Spleen (tissue), 11 donors: ENCODE results near the gene ADAMTS14. TPM values are rescaled to one million over a fixed set of nuclear protein-coding genes. Genes with fewer than 3 reads are reported as not detected.

ENCODE experiments used
- DNase-seq: peaks from one replicate; pipeline ENCODE4 v3.0.0-alpha.2; 2020
- H3K27ac ChIP-seq, 8 donors: fragments of 200-600 bp; sonication (generic) in 7 of 8; 1 replicate in 4 of 8; 2 replicates in 4 of 8; pipeline versions ENCODE4 v1.5.0 to v1.8.0; 2016 to 2021; ENCODE audit warnings: inconsistent platforms in 4 of 8, mild to moderate bottlenecking in 4 of 8, moderate library complexity in 1 of 8
- H3K27me3 ChIP-seq, 7 donors: fragments of 200-600 bp; sonication (generic) in 6 of 7; replicated peaks in 1 of 7; 1 replicate in 4 of 7; 2 replicates in 3 of 7; pipeline versions ENCODE4 v1.5.0 to v1.8.0; 2016 to 2021; ENCODE audit warnings: inconsistent platforms in 3 of 7, mild to moderate bottlenecking in 1 of 7
- H3K36me3 ChIP-seq, 6 donors: fragments of 200-600 bp; sonication (generic) in 5 of 6; 1 replicate in 4 of 6; 2 replicates in 2 of 6; pipeline versions ENCODE4 v1.5.0 to v1.8.0; 2016 to 2021; ENCODE audit warnings: inconsistent platforms in 2 of 6
- H3K4me1 ChIP-seq, 6 donors: fragments of 200-600 bp; sonication (generic) in 5 of 6; 1 replicate in 3 of 6; 2 replicates in 3 of 6; pipeline versions ENCODE4 v1.5.0 to v1.8.0; 2016 to 2021; ENCODE audit warnings: inconsistent platforms in 3 of 6
- H3K4me3 ChIP-seq, 8 donors: fragments of 200-600 bp; sonication (generic) in 7 of 8; 1 replicate in 4 of 8; 2 replicates in 4 of 8; pipeline versions ENCODE4 v1.5.0 to v1.8.0; 2016 to 2021; ENCODE audit warnings: inconsistent platforms in 4 of 8, mild to moderate bottlenecking in 4 of 8, moderate library complexity in 2 of 8
- H3K9me3 ChIP-seq, 8 donors: fragments of 200-600 bp; sonication (generic) in 7 of 8; 1 replicate in 4 of 8; 2 replicates in 4 of 8; pipeline versions ENCODE4 v1.5.0 to v1.8.0; 2016 to 2021; ENCODE audit warnings: inconsistent platforms in 4 of 8
- CTCF ChIP-seq, 11 experiments: fragments of 200-600 bp in 7 of 11; fragments of 450-650 bp in 4 of 11; sonication (generic) in 4 of 11; IDR thresholded peaks in 8 of 11; conservative IDR thresholded peaks in 3 of 11; 1 replicate in 7 of 11; 2 replicates in 4 of 11; pipeline versions ENCODE4 v1.4.0 to v1.8.0; 2016 to 2021; ENCODE audit warnings: antibody characterized with exemption in 11 of 11, inconsistent platforms in 4 of 11, mild to moderate bottlenecking in 1 of 11
- POLR2A ChIP-seq, 3 donors: fragments of 450-650 bp; IDR thresholded peaks; one replicate each; pipeline ENCODE4 v1.5.1; 2017; ENCODE audit warnings: antibody characterized with exemption in 3 of 3, mild to moderate bottlenecking in 1 of 3
- POLR2AphosphoS5 ChIP-seq, 3 donors: sonication (generic); formaldehyde crosslinking; IDR thresholded peaks; one replicate each; pipeline ENCODE4 v1.5.1; 2017; ENCODE audit warnings: antibody characterized with exemption in 3 of 3
- WGBS, 5 donors: extraction: QIAGEN DNeasy Blood & Tissue Kit in 3 of 5; methylation state at CpG; one replicate each; pipeline versions ENCODE4 v1.1.5 to v1.1.7; 2013 to 2018; 5-methylcytosine and 5-hydroxymethylcytosine counted together
- intact Hi-C: fragments of 100-400 bp; cut with DNase I; formaldehyde crosslinking; loops from one replicate; pipeline ENCODE4 v1.15.0; 2023; ENCODE audit warnings: low total_unique reads
- polyA plus RNA-seq, 3 donors: library from polyadenylated mRNA; stranded (reverse); fragments of 200-250 nt; gene quantifications; one replicate each; pipeline ENCODE4 v1.2.1, GENCODE V29; 2013
- total RNA-seq, 7 donors: library from RNA; depleted of rRNA in 3 of 7; stranded (reverse); fragments of >200 nt in 3 of 7; fragmentation: NEBNext Ultra II Directional in 4 of 7; extraction: Animal tissue kit (Norgen Biotek cat#: 25700) in 4 of 7; gene quantifications; one replicate each; pipeline versions ENCODE4 v1.1.0 to v1.2.1, GENCODE V29; 2016 to 2021
- donor health status: healthy with polysubstance abuse.
- donor health status: DM: no; HTN: no; CAD: no; lungs with moderate emphysema.
- donor health status: DM: no; HTN: no; CAD: no.
- donor health status: Bipolar disorder and iron deficiency.
- donor health status: healthy.
- donor health status: DM: no; HTN: no; CAD: no.
- donor health status: DM: yes; HTN: yes; CAD: no.

The ADAMTS14 gene
- total and polyA plus RNA-seq, 10 donors: 0.09 to 1.2 (median 0.36) TPM

- peaks cover 0 to 31% (median 12%) of the 10 kb centered on the region in 6 donors for H3K4me1 ChIP-seq
- intact Hi-C loops: no loop called here
These were observed 3.3 kb downstream of the ADAMTS14 start for GRCh38 chr10:70675496-70676161.

GRCh38 chr10:70676511-70676910 is 4.2 kb downstream of the ADAMTS14 start:
- Histone ChIP-seq H3K4me1 (peaks cover 0 to 27% (median 12%) of the 10 kb centered on the region in 6 donors), H3K9me3 (no peaks in the 10 kb centered on the region), H3K27me3 (peaks cover 0 to 42% (median 23%) of the 10 kb centered on the region in 7 donors), H3K4me3 (no peak overlapping the region), H3K36me3 (no peaks in the 10 kb centered on the region), H3K27ac (no peak overlapping the region)
- no peak for DNase-seq
- no peak for TF ChIP-seq POLR2A (IDR thresholded peaks at IDR 0.05)
- TF ChIP-seq CTCF (IDR thresholded peaks at IDR 0.05 in 8 of 11, conservative IDR thresholded peaks at IDR 0.05 in 3 of 11): no peak
- no peak for TF ChIP-seq POLR2AphosphoS5 (IDR thresholded peaks at IDR 0.05)
- intact Hi-C loops: no loop called here
- WGBS, 5 donors: 78 to 100% (median 94%) methylated on average over 1 to 6 of the region's 6 CpGs

More at GRCh38 chr10:70675496-70676161, 3.3 kb downstream of the ADAMTS14 start:
- WGBS, 5 donors: 54 to 67% (median 61%) methylated on average over 13 to 14 of the region's 14 CpGs
- no peak for TF ChIP-seq POLR2A (IDR thresholded peaks at IDR 0.05)
- TF ChIP-seq POLR2AphosphoS5 (IDR thresholded peaks at IDR 0.05): no peak
- Histone ChIP-seq H3K4me3 (no peak overlapping the region), H3K27me3 (peaks cover 0 to 46% (median 23%) of the 10 kb centered on the region in 7 donors), H3K27ac (no peak overlapping the region), H3K36me3 (no peaks in the 10 kb centered on the region), H3K9me3 (no peaks in the 10 kb centered on the region)
- no peak for DNase-seq

GRCh38 chr10:70677016-70677415 is 4.7 kb downstream of the ADAMTS14 start:
- Histone ChIP-seq H3K9me3 (no peaks in the 10 kb centered on the region), H3K4me3 (no peak overlapping the region), H3K4me1 (peaks cover 0 to 22% (median 10%) of the 10 kb centered on the region in 6 donors), H3K27me3 (peaks cover 0 to 37% (median 23%) of the 10 kb centered on the region in 7 donors), H3K27ac (no peak overlapping the region), H3K36me3 (no peaks in the 10 kb centered on the region)
- intact Hi-C loops: no loop called here
- DNase-seq: no peak
- 73 to 100% (median 85%) methylated on average over 3 to 5 of the region's 5 CpGs for WGBS, 5 donors
- TF ChIP-seq POLR2AphosphoS5 (IDR thresholded peaks at IDR 0.05): no peak
- no peak for TF ChIP-seq CTCF (IDR thresholded peaks at IDR 0.05 in 8 of 11, conservative IDR thresholded peaks at IDR 0.05 in 3 of 11)
- no peak for TF ChIP-seq POLR2A (IDR thresholded peaks at IDR 0.05)

- no peak for DNase-seq
- intact Hi-C loops: no loop called here
- no peak for TF ChIP-seq CTCF (IDR thresholded peaks at IDR 0.05 in 8 of 11, conservative IDR thresholded peaks at IDR 0.05 in 3 of 11)
- no peak for TF ChIP-seq POLR2AphosphoS5 (IDR thresholded peaks at IDR 0.05)
- TF ChIP-seq POLR2A (IDR thresholded peaks at IDR 0.05): no peak
- no peak overlapping the region for H3K4me3 ChIP-seq
- H3K36me3 ChIP-seq: no peaks in the 10 kb centered on the region
- peaks cover 0 to 17% (median 6%) of the 10 kb centered on the region in 6 donors for H3K4me1 ChIP-seq
- 73 to 83% (median 77%) methylated on average over 8 to 9 of the region's 9 CpGs for WGBS, 5 donors
- H3K27ac ChIP-seq: no peak overlapping the region
- H3K9me3 ChIP-seq: no peaks in the 10 kb centered on the region
- H3K27me3 ChIP-seq: peaks cover 0 to 30% (median 18%) of the 10 kb centered on the region in 7 donors
These were observed 5.4 kb downstream of the ADAMTS14 start for GRCh38 chr10:70677620-70678249.
